ENCODE measurements around the gene MRE11.

Gene MRE11

DNA sequence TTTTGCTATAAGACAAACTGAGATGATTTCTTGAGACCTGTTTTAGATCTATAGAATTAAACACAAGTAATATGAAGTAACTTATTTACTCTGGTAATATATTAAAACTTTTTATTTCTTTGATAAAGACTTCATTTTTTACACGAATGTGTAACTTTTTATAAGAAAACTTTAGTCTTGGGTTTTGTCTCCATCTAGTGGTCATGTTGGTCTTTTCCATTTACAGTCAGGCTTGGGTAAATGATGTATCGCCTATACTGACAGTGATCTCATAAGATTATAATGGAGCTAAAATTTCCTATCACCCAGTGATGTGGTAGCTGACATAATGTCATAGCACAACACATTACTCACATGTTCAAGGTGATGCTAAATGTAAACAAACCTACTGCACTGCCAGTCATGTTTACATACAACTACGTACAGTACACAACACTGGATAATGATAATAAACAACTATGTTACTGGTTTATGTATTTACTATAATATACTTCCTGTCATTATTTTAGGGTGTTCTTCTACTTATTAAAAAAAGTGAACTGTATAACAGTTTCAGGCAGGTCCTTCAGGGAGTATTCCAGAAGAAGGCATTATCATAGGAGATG is 11.1 kb upstream of the MRE11 start:
- peak; percentile 55 for DNase-seq

- no peak for DNase-seq
These were observed 7.9 kb upstream of the MRE11 start for GRCh38 chr11:94501522-94501921.

GRCh38 chr11:94500181-94500580 is 6.5 kb upstream of the MRE11 start:
- no peak for DNase-seq

- DNase-seq = no peak
These were observed 559 bp upstream of the MRE11 start for GRCh38 chr11:94494126-94494680.

DNA sequence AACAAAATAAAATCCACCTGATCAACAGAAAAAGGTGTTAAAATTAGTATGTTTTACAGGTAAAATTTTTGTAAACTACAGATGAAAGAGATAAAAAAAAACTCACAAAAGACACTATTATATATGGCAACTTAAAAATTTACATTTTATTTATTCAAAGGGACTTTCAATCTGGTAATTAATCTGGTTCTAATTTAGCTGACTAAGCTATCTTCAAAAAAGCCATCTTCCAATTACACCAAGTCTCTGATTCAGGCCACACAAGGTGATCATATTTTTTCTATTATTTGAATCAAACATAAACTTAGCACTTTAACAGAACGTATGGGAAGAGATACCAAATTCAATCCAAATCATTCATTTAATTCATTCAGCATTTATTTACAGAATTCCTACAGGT is 7.6 kb downstream of the MRE11 start:
- DNase-seq = no peak

GRCh38 chr11:94481342-94481741 is 12.3 kb downstream of the MRE11 start:
- DNase-seq = no peak

GRCh38 chr11:94477624-94478023 is 16.0 kb downstream of the MRE11 start:
- DNase-seq = no peak

DNA sequence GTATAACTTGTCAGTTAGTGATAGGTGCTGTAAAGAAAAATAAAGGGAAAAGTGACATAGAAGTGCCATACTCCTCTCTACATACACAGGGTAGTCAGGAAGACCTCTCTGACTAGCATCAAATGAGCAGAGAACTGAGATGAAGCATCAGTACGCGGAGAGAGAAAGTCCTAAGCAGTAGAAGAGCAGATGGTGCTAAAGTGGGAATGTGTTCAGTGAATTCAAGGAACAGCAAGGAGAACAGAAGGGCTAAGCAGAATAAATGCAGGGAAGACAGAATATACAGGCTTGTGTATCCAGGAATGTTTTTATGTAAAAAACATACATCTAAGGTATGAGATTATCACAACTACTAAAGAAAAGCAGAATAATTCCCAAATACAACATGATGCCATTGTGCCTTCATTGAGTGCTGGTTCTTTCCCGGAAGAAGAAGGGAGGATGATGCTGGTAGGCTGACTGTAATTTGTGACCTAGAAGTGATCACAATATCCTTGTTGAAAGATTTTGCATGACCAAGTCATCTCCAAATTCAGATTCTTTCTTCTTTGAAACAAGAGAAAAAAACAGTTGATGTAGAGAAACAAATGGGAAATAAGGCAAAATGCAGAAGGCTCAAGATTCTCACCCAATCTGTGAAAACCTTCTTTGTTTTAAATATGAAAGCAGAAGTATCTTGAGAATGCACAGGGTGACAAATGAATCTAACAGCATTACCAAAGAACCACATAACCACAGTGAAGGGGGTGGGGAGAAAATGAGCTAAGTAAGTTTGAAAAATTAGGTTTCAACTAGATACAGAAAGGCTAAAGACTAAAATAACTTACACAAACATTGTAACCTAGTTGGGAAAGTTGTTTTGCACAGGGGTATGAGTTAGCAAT is 20.5 kb downstream of the MRE11 start:
- no peak for DNase-seq

DNA sequence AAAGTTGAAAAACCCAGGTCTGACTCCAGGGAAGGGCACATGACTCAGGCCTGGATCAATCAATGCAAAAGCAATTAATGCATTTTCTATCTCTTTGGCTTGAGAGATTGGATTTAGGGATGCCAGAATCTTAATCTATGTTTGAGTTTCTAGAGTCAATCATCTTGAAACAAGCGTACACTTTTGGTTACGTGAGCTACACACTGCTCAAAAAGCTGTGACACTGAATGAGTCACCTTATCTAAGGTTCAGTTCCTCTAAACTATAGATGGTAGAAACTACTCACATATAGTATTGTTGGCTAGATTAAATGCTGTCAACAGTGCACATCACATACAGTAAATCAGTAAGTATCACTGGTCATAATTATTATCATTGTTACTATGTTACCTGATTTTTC is 24.2 kb downstream of the MRE11 start:
- no peak for DNase-seq

- no peak for DNase-seq
These were observed 34.1 kb downstream of the MRE11 start for GRCh38 chr11:94459576-94459975.

- no peak for DNase-seq
These were observed 36.3 kb downstream of the MRE11 start for GRCh38 chr11:94457118-94458029.

DNA sequence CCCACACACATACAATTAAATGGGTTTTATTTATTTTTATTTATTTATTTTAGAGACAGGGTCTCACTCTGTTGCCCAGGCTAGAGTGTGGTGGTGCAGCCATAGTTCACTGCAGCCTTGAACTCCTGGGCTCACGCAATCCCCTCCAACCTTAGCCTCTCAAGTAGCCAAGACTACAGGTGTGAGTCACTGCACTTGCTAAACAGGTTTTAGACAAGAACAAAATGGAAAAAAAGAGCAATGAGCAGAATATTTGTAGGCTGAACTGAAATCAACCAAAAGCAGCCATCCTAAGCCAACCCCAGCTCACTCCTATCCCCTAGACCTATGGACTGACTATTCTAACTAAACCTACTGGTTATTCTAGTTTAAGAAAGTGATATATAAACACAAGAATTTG is 37.8 kb downstream of the MRE11 start:
- DNase-seq = no peak

GRCh38 chr11:94454301-94454700 is 39.3 kb downstream of the MRE11 start:
- DNase-seq = no peak

- DNase-seq = no peak
These were observed 40.7 kb downstream of the MRE11 start for GRCh38 chr11:94452988-94453387.

DNA sequence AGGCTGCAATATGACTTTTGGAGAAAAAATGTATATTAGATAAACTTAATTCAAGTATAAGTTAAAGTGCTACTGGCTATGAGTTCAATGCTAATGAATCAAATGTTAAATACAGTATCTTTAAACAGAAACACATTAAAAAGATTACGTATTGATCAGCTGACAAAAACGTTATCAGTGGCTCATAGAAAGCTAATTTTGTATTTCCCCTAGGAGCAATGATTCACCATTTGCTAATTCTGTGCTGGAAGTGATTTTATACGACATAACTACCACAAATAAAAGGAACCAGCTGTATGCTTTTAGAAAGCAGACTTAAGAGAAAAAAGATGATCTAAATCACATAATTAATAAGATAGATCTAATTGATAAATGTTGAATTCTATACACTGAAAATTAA is 43.6 kb downstream of the MRE11 start:
- DNase-seq = no peak

GRCh38 chr11:94449437-94449836 is 44.2 kb downstream of the MRE11 start:
- DNase-seq = no peak

DNA sequence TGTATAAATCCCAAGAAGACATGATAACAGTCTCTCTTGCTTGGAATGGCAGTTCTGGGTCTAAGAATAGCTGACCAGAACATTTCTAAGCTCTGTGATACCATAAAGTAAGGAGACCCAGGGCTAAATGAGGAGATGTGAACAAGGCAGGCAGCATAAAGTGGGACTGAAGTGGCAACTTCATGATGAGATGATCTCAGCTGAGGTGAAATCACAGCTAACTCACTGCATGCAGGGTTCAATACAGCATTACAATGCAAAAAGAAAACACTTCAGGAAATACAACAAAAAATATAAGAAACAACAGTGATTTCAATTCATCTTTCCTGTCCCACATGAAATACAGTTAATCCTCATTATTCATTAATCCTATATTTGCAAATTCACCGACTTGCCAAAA is 44.6 kb downstream of the MRE11 start:
- DNase-seq = no peak

- no peak for DNase-seq
These were observed 46.5 kb downstream of the MRE11 start for GRCh38 chr11:94447149-94447548.

DNA sequence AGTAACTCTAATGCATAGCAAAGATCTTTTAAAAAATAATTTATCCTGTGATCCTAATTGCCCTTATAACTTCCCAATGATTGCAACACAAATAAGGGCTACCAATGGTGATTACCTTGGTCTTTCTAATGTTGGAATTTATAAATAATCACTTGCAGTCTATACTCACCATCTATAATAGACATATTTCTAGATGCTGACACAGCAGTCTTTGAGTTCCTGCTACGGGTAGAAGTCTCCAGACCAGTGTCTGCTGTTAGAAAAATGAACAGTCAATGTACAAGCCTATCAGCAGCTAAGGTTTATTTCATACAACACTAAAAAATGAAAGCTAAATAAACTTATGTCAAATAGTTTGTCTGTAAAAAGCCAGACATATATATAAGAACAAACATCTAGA is 48.0 kb downstream of the MRE11 start:
- no peak for DNase-seq

GRCh38 chr11:94433049-94433448 is 60.6 kb downstream of the MRE11 start:
- DNase-seq = no peak

DNA sequence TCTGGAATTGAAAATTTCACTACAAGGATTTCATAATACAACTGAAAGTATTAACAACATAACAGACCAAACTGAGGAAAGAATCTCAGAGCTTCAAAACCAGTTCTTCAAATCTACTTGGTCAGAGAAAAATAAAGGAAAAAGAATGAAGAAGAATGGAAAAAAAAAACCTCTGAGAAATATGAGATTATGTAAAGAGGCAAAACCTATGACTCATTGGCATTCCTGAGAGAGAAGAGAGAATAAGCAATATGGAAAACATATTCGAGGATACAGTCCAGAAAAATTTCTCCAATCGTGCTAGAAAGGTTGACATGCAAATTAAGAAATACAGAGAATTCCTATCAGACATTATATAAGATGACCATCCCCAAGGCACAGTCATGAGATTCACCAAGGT is 69.0 kb downstream of the MRE11 start:
- DNase-seq = no peak

DNA sequence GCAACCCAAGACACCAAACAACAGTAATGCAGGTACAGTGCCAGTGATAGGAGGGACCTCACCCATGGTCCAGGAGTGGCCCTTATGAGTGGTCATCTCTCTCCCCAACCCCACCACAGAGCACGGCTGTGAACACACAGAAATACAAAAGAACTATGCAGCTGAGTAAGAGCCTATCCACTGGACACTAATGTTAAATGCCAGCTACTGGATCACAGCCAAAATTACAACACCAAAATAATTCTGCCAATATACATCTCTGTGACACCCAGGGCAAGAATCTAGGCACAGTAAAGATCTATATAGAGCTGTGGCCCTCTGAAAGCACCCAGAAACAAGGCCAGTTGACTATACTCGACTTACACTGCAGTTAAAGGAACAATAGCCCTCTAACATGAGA is 69.6 kb downstream of the MRE11 start:
- DNase-seq = no peak

GRCh38 chr11:94423507-94423906 is 70.1 kb downstream of the MRE11 start:
- no peak for DNase-seq
